ENCODE results near the gene GULP1. TPM values are rescaled to one million over a fixed set of nuclear protein-coding genes. Genes with fewer than 3 reads are reported as not detected.
A peak's percentile ranks its signal among the peaks of the same experiment; 100 is the strongest.

Gene GULP1
- total and polyA plus RNA-seq, 12 donors = 5.8 to 122 (median 51.5) TPM

GRCh38 chr2:188303363-188304031, 11.8 kb downstream of the GULP1 start:
- H3K27me3 ChIP-seq = no peaks in the 10 kb centered on the region
- WGBS, 4 donors = 83 to 91% (median 86%) methylated on average over 2 of the region's 2 CpGs
- H3K9me3 ChIP-seq (replicated peaks in 1 of 3) = no peaks in the 10 kb centered on the region
- H3K4me3 ChIP-seq = no peak overlapping the region
- peak overlapping the region in 1 of 5 donors; percentile 13 for H3K27ac ChIP-seq
- peaks cover 0 to 10% of the 10 kb centered on the region in 2 donors for H3K4me1 ChIP-seq (replicated peaks in 1 of 2)
- no peaks in the 10 kb centered on the region for H3K36me3 ChIP-seq (replicated peaks in 1 of 2)
- intact Hi-C loops (cut with DNase I) = no loop called here
- TF ChIP-seq CTCF (IDR thresholded peaks at IDR 0.05) (no peak), POLR2A (IDR thresholded peaks at IDR 0.05) (no peak)
- DNase-seq = no peak

- Histone ChIP-seq H3K27me3 (no peaks in the 10 kb centered on the region), H3K4me1 (replicated peaks in 1 of 2) (peaks cover 0 to 10% of the 10 kb centered on the region in 2 donors), H3K9me3 (replicated peaks in 1 of 3) (no peaks in the 10 kb centered on the region), H3K4me3 (no peak overlapping the region), H3K27ac (no peak overlapping the region), H3K36me3 (replicated peaks in 1 of 2) (no peaks in the 10 kb centered on the region)
- 85 to 93% (median 87%) methylated on average over 1 of the region's 1 CpG for WGBS, 4 donors
- DNase-seq = no peak
- intact Hi-C loops (cut with DNase I) = no loop called here
- TF ChIP-seq CTCF (IDR thresholded peaks at IDR 0.05) (no peak), POLR2A (IDR thresholded peaks at IDR 0.05) (no peak)
These were observed 13.6 kb downstream of the GULP1 start for GRCh38 chr2:188305271-188305670.

- Histone ChIP-seq H3K36me3 (replicated peaks in 1 of 2) (no peaks in the 10 kb centered on the region), H3K4me1 (replicated peaks in 1 of 2) (peaks cover 0 to 10% of the 10 kb centered on the region in 2 donors), H3K4me3 (no peak overlapping the region), H3K9me3 (replicated peaks in 1 of 3) (no peaks in the 10 kb centered on the region), H3K27me3 (no peaks in the 10 kb centered on the region), H3K27ac (no peak overlapping the region)
- no peak for DNase-seq
- intact Hi-C loops (cut with DNase I) = no loop called here
- TF ChIP-seq CTCF (IDR thresholded peaks at IDR 0.05) (no peak), POLR2A (IDR thresholded peaks at IDR 0.05) (no peak)
- 34 to 58% (median 40%) methylated on average over 1 of the region's 1 CpG for WGBS, 4 donors
These were observed 14.6 kb downstream of the GULP1 start for GRCh38 chr2:188306271-188306670.

- intact Hi-C loops (cut with DNase I) = no loop called here
- H3K27me3 ChIP-seq = no peaks in the 10 kb centered on the region
- DNase-seq = peak in 3 of 7 donors; percentile 15 to 58 (median 25)
- no peaks in the 10 kb centered on the region for H3K36me3 ChIP-seq (replicated peaks in 1 of 2)
- no peak overlapping the region for H3K27ac ChIP-seq
- H3K4me3 ChIP-seq = no peak overlapping the region
- peaks cover 0 to 10% of the 10 kb centered on the region in 2 donors for H3K4me1 ChIP-seq (replicated peaks in 1 of 2)
- 39 to 58% (median 48%) methylated on average over 2 of the region's 2 CpGs for WGBS, 4 donors
- TF ChIP-seq CTCF (IDR thresholded peaks at IDR 0.05) (no peak), POLR2A (IDR thresholded peaks at IDR 0.05) (no peak)
- no peaks in the 10 kb centered on the region for H3K9me3 ChIP-seq (replicated peaks in 1 of 3)
These were observed 16.2 kb downstream of the GULP1 start for GRCh38 chr2:188307850-188308283.

Data from adrenal gland (tissue), 12 donors.